AG09309 (cell line): ENCODE measurements around the gene CDH24.

Source experiments
- DNase-seq: peaks from one replicate; pipeline ENCODE4 v3.0.0-alpha.2; 2010; ENCODE audit warnings: low read depth
- H3K4me3 ChIP-seq: 2 replicates; pipeline ENCODE4 v1.5.1; 2011; ENCODE audit warnings: mild to moderate bottlenecking, low read depth, low read length, moderate library complexity; ENCODE audit not compliant: control insufficient read depth
- CTCF ChIP-seq: IDR thresholded peaks from 2 replicates; pipeline ENCODE4 v1.5.1; 2011; ENCODE audit warnings: mild to moderate bottlenecking, low read depth, low read length, inconsistent platforms; ENCODE audit not compliant: insufficient read depth, control insufficient read depth; ENCODE audit errors: missing control alignments

The CDH24 gene

DNA sequence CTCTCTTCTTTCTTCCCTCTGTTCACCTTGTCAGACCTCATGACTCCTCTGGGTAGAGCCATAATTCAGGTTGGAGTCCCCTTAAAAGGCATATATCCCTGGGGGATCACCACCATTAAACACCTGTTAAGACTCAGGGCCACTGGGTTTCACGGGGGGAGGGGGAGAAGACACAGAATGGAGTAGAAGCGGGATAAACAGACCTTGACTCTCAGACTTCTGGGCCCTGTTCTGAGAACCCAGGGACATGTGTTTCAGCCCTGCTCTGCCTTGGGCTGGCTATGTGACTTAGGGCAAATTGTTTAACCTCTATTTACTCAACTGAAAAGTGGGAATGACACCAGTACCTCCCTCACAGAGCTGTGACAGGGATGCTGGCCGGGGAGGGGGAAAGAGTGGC is 4.6 kb downstream of the CDH24 start:
- DNase-seq: no peak
- no peak overlapping the region for H3K4me3 ChIP-seq
- no peak for TF ChIP-seq CTCF

- DNase-seq: no peak
- TF ChIP-seq CTCF: peak; percentile 22
- H3K4me3 ChIP-seq: no peak overlapping the region
Observed at GRCh38 chr14:23052182-23052623, 5.1 kb downstream of the CDH24 start.

DNA sequence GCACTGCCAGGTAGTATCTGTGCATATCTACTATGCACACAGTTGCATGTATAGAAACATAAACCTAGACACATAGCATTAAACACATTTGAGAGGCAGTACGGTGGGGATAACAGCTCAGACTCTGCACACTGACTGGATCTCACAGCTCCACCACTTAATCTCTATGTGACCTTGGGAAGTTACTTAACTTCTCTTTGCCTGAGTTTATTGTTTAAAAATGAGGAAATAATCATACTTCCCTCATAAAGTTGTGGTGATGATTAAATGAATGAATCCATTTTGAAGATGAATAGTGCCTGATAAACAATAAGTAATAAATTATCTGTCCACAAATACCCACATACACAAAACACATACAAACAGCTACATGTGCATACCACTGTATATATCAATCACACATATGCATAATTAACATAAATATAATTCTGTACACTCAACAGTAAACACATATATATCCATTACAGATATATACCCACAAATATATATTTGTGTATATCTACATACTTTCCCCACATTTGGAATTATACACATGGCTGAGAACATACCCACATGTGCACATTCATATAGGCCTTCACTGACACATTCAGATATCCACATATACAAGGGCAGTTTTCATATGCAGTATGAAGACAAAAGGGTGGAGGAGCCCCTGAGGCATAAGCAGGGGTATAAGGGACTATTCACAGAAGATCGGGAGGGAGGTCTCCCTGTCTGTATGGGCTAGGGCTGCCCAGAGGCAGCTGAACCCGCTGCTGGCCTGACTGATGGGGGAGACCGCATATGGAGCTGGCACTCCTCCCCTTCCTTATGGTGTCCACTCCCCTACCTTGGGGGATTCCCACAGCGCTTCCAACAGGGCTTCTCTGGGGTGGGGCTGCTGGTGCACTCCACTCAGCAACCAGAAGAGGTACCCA is 5.9 kb downstream of the CDH24 start:
- no peak for TF ChIP-seq CTCF
- no peak for DNase-seq
- H3K4me3 ChIP-seq: no peak overlapping the region

GRCh38 chr14:23049011-23049410 is 8.3 kb downstream of the CDH24 start:
- DNase-seq: no peak
- no peak overlapping the region for H3K4me3 ChIP-seq
- TF ChIP-seq CTCF: no peak

- DNase-seq: no peak
- no peak overlapping the region for H3K4me3 ChIP-seq
- TF ChIP-seq CTCF: no peak
Observed at GRCh38 chr14:23047751-23048693, 9.3 kb downstream of the CDH24 start.

GRCh38 chr14:23047034-23047634 is 10.2 kb downstream of the CDH24 start:
- H3K4me3 ChIP-seq: no peak overlapping the region
- DNase-seq: no peak
- TF ChIP-seq CTCF: no peak
